Heart left ventricle (tissue), 13 donors: ENCODE data around the gene PABPC1L.

Experiments used
- POLR2A ChIP-seq, 2 donors: fragments of 450-650 bp; IDR thresholded peaks; one replicate each; pipeline ENCODE4 v1.6.1; 2017; ENCODE audit warnings: antibody characterized with exemption in 2 of 2, mild to moderate bottlenecking in 2 of 2, moderate library complexity in 2 of 2
- TF ChIP-seq, protein P1 (sequence below), 12 donors: fragments of 200-600 bp; sonication (generic) in 4 of 12; IDR thresholded peaks; one replicate each; pipeline versions ENCODE4 v1.5.0 to v1.8.0; 2018 to 2022; ENCODE audit warnings: antibody characterized with exemption in 12 of 12, mild to moderate bottlenecking in 5 of 12
- donor health status: ischemic (EF 13 %, LVEDD 7.1; RV severe dilation, severe dysfunction).
- donor health status: DM: no; HTN: yes; CAD: no.
- donor health status: DM: no; HTN: no; CAD: no.
- donor health status: ischemic (EF 25% LVEDD 6.9; RV normal size, moderate dysfunction).
- donor health status: ischemic (EF 25% LVEDD 5.7; RV mildly dilated, moderate dysfunction).
- donor health status: ischemic (EF 35%, LVEDD 5.7; RV mildly dilated, moderate dysfunction).
- donor health status: nonischemic (EF 11% LVEDD 7.7; RV severe dilation, severe dysfunction).
- donor health status: DM: yes; HTN: yes; CAD: no.
- donor health status: PGD.
- donor health status: ischemic (EF 29% LVEDD 5.4; RV normal size, mild dysfunction).
- donor health status: nonischemic (EF 23%, LVEDD 6.1; RV moderate dilation, normal function).

DNA sequence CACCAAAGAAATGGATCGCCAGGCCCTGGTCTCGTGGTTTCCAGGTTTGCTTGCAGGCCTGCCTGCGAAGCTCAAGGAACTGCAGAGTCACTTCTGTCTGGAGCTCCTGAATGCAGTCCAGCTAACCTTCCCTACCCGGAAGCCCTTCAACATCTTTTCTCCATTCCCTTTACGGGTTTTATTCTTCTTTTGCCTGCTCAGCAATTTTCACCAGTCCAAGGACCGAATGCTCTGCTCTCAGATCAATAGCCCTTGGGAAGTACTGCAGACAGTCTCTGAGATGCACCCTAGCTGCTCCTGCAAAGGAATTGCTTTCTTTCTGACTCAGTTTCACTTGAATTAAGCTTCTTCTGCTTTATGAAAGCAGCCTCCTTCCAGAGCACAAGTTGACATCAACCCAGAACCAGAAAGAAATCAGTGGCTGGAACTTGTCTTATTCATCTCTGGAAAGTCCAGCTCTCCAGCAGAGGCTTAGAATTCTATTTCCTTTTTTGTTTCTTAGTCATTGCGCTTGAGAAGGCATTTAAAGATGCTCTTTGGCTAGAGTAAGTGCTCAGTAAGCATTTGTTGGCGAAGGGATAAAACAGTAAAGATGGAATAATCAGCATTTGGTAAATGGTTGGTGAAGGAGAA is 43.0 kb upstream of the PABPC1L start:
- TF ChIP-seq, protein P1, sequence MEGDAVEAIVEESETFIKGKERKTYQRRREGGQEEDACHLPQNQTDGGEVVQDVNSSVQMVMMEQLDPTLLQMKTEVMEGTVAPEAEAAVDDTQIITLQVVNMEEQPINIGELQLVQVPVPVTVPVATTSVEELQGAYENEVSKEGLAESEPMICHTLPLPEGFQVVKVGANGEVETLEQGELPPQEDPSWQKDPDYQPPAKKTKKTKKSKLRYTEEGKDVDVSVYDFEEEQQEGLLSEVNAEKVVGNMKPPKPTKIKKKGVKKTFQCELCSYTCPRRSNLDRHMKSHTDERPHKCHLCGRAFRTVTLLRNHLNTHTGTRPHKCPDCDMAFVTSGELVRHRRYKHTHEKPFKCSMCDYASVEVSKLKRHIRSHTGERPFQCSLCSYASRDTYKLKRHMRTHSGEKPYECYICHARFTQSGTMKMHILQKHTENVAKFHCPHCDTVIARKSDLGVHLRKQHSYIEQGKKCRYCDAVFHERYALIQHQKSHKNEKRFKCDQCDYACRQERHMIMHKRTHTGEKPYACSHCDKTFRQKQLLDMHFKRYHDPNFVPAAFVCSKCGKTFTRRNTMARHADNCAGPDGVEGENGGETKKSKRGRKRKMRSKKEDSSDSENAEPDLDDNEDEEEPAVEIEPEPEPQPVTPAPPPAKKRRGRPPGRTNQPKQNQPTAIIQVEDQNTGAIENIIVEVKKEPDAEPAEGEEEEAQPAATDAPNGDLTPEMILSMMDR (IDR thresholded peaks at IDR 0.05): no peak
- no peak for TF ChIP-seq POLR2A (IDR thresholded peaks at IDR 0.05)
